SU-DHL-6 (cell line): ENCODE results near the gene TMEM244.

ENCODE experiments used
- CTCF ChIP-seq: fragments of 200-600 bp; sonication (generic); IDR thresholded peaks from one replicate; pipeline ENCODE4 v1.5.1; 2017; ENCODE audit warnings: antibody characterized with exemption, mild to moderate bottlenecking, low read length, moderate library complexity; ENCODE audit not compliant: insufficient read depth, poor library complexity, severe bottlenecking
- EZH2phosphoT487 ChIP-seq: fragments of 200-600 bp; sonication (generic), shearing (Covaris generic); conservative IDR thresholded peaks from 2 replicates; pipeline ENCODE4 v1.6.1; 2018; ENCODE audit warnings: mild to moderate bottlenecking, antibody characterized with exemption, low read length, moderate library complexity, mixed read lengths

GRCh38 chr6:129889580-129889979, 28.5 kb upstream of the TMEM244 start:
- no peak for TF ChIP-seq CTCF
- TF ChIP-seq EZH2phosphoT487, result no peak
